ENCODE measurements around the gene MFNG.

Gene MFNG

GRCh38 chr22:37511395-37512104 is 25.4 kb upstream of the MFNG start:
- DNase-seq = no peak

- DNase-seq = no peak
These were observed 23.9 kb upstream of the MFNG start for GRCh38 chr22:37510091-37510490.

- no peak for DNase-seq
These were observed 23.1 kb upstream of the MFNG start for GRCh38 chr22:37509059-37509860.

GRCh38 chr22:37508431-37508992 is 22.3 kb upstream of the MFNG start:
- DNase-seq = no peak

- no peak for DNase-seq
These were observed 21.5 kb upstream of the MFNG start for GRCh38 chr22:37507731-37508130.

- no peak for DNase-seq
These were observed 19.8 kb upstream of the MFNG start for GRCh38 chr22:37505989-37506388.

- no peak for DNase-seq
These were observed 19.4 kb upstream of the MFNG start for GRCh38 chr22:37505565-37505964.

GRCh38 chr22:37504964-37505363 is 18.8 kb upstream of the MFNG start:
- DNase-seq = no peak

GRCh38 chr22:37503850-37504249 is 17.7 kb upstream of the MFNG start:
- no peak for DNase-seq

- no peak for DNase-seq
These were observed 17.0 kb upstream of the MFNG start for GRCh38 chr22:37503183-37503683.

GRCh38 chr22:37502342-37503182 is 16.4 kb upstream of the MFNG start:
- DNase-seq = no peak

GRCh38 chr22:37501610-37502341 is 15.6 kb upstream of the MFNG start:
- no peak for DNase-seq

GRCh38 chr22:37500745-37501609 is 14.8 kb upstream of the MFNG start:
- no peak for DNase-seq

GRCh38 chr22:37499789-37500540 is 13.8 kb upstream of the MFNG start:
- DNase-seq = no peak

GRCh38 chr22:37499027-37499707 is 13.0 kb upstream of the MFNG start:
- no peak for DNase-seq

- DNase-seq = peak; percentile 63
These were observed 12.2 kb upstream of the MFNG start for GRCh38 chr22:37498289-37498909.

- DNase-seq = no peak
These were observed 10.9 kb upstream of the MFNG start for GRCh38 chr22:37497062-37497599.

GRCh38 chr22:37496651-37497050 is 10.5 kb upstream of the MFNG start:
- DNase-seq = no peak

GRCh38 chr22:37493979-37494378 is 7.8 kb upstream of the MFNG start:
- DNase-seq = no peak

Data from T-helper 9 cell (primary cell).